ENCODE measurements around the gene HAGH. TPM values are rescaled to one million over a fixed set of nuclear protein-coding genes. Genes with fewer than 3 reads are reported as not detected.

Gene HAGH
- total and polyA plus RNA-seq, 10 of the 15 experiments (the other 5 are each of a cell fraction or from before 2014, with no cell fraction given): 2.0 to 50.1 (median 22.4) TPM

- ChIA-PET POLR2A (no interaction called here), SMC1A (ENCODE audit: uncharacterized antibody, unreplicated experiment) (no interaction called here), RAD21 (ENCODE audit: unreplicated experiment) (no interaction called here), CTCF (no interaction called here)
- no peaks in the 10 kb centered on the region for H4K20me1 ChIP-seq (ENCODE audit: control insufficient read depth, insufficient read depth)
- intact Hi-C loops (cut with micrococcal nuclease; ENCODE audit: unreplicated experiment) (no loop called here), in situ Hi-C loops (cut with MboI) (no loop called here)
- no peak overlapping the region for H3K4me3 ChIP-seq
- H3K9me3 ChIP-seq (replicated peaks; ENCODE audit: control insufficient read depth, insufficient read depth, low read length): no peaks in the 10 kb centered on the region
- no peak for TF ChIP-seq STAT1 (conservative IDR thresholded peaks at IDR 0.05)
- TF ChIP-seq POLR2AphosphoS5 (IDR thresholded peaks at IDR 0.05; ENCODE audit: low read length): peak; percentile 13; the same call in 1 of the 2 replicates
- FAIRE-seq (no peak), DNase-seq (ENCODE audit: low read depth, low spot score) (no peak), ATAC-seq (no peak)
- H3K79me2 ChIP-seq (ENCODE audit: control insufficient read depth, insufficient read depth, low read length): peaks cover 19% of the 10 kb centered on the region
- H3K4me1 ChIP-seq (ENCODE audit: control insufficient read depth, insufficient read depth, low read length): peaks cover 4% of the 10 kb centered on the region
- H3K9ac ChIP-seq (ENCODE audit: control insufficient read depth, insufficient read depth, low read length): no peak overlapping the region
- no peak overlapping the region for H3K27ac ChIP-seq (ENCODE audit: control insufficient read depth, insufficient read depth)
- no peak overlapping the region for H3K4me2 ChIP-seq (ENCODE audit: control insufficient read depth, insufficient read depth)
- H3K27me3 ChIP-seq (replicated peaks in 1 of 2; ENCODE audit: control insufficient read depth in 2 of 2, insufficient read depth in 2 of 2, low read length in 1 of 2): no peaks in the 10 kb centered on the region
- 96% methylated on average over 41 of the region's 42 CpGs for WGBS (ENCODE audit: insufficient coverage, insufficient replicate concordance, low lambda C conversion rate, missing lambda C conversion rate)
- no peak overlapping the region for H2AFZ ChIP-seq (ENCODE audit: control insufficient read depth, low read depth, low read length)
- peaks cover 0 to 27% of the 10 kb centered on the region in 2 experiments; a peak in 3 of 4 replicates for H3K36me3 ChIP-seq (ENCODE audit: control insufficient read depth in 2 of 2, insufficient read depth in 2 of 2, low read length in 1 of 2)
- no TSS peak for BruUV-seq (replicated peaks)
Measured at GRCh38 chr16:1767116-1767994, 59.3 kb downstream of the HAGH start.

DNA sequence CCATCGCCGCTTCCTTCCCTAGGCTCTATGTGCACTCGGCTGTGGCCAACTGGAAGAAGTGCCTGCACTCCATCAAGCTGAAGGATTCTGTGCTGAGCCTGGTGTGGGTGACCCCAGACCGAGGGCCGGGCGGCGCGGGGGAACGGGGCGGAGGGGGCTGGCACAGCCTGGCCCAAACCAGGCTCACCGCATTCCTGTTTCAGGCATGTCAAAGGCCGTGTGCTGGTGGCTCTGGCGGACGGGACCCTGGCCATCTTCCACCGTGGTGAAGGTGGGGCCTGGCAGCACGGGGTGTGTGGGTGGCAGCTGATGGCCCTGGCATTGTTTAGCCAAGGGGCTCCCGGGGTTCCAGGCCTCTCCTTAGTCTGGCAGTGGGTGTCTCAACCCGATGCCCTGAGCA lies 59.9 kb downstream of the HAGH start:
- DNase-seq (ENCODE audit: low read depth, low spot score) (no peak), ATAC-seq (no peak), FAIRE-seq (no peak)
- in situ Hi-C loops (cut with MboI) (no loop called here), intact Hi-C loops (cut with micrococcal nuclease; ENCODE audit: unreplicated experiment) (no loop called here)
- Histone ChIP-seq H3K27ac (ENCODE audit: control insufficient read depth, insufficient read depth) (no peak overlapping the region), H2AFZ (ENCODE audit: control insufficient read depth, low read depth, low read length) (no peak overlapping the region), H3K9ac (ENCODE audit: control insufficient read depth, insufficient read depth, low read length) (no peak overlapping the region), H3K4me2 (ENCODE audit: control insufficient read depth, insufficient read depth) (no peak overlapping the region), H3K4me3 (no peak overlapping the region), H4K20me1 (ENCODE audit: control insufficient read depth, insufficient read depth) (no peaks in the 10 kb centered on the region), H3K27me3 (replicated peaks in 1 of 2; ENCODE audit: control insufficient read depth in 2 of 2, insufficient read depth in 2 of 2, low read length in 1 of 2) (no peaks in the 10 kb centered on the region), H3K9me3 (replicated peaks; ENCODE audit: control insufficient read depth, insufficient read depth, low read length) (no peaks in the 10 kb centered on the region), H3K4me1 (ENCODE audit: control insufficient read depth, insufficient read depth, low read length) (peaks cover 4% of the 10 kb centered on the region), H3K36me3 (ENCODE audit: control insufficient read depth in 2 of 2, insufficient read depth in 2 of 2, low read length in 1 of 2) (peaks cover 0 to 27% of the 10 kb centered on the region in 2 experiments; a peak in 3 of 4 replicates), H3K79me2 (ENCODE audit: control insufficient read depth, insufficient read depth, low read length) (peaks cover 12% of the 10 kb centered on the region)
- CTCF ChIA-PET: no interaction called here
- SMC1A ChIA-PET (ENCODE audit: uncharacterized antibody, unreplicated experiment): no interaction called here
- POLR2A ChIA-PET: interaction anchor here (0.5 kb wide), 1 partner anchor 169 kb away, joined by 3 read pairs; no protein-coding TSS in a partner anchor
- no TSS peak for BruUV-seq (replicated peaks)
- TF ChIP-seq ESRRA (IDR thresholded peaks at IDR 0.05; ENCODE audit: low read length) (no peak), EGR1 (IDR thresholded peaks at IDR 0.05; ENCODE audit: borderline replicate concordance in 1 of 2, low read depth in 2 of 2, low read length in 2 of 2) (no peak), NFYA (IDR thresholded peaks at IDR 0.05; ENCODE audit: borderline replicate concordance, low read depth, low read length) (no peak), ZBED1 (IDR thresholded peaks at IDR 0.05; ENCODE audit: borderline replicate concordance) (no peak), SUPT20H (IDR thresholded peaks at IDR 0.05; ENCODE audit: borderline replicate concordance, control insufficient read depth, low read depth, low read length) (no peak)
- TF ChIP-seq, protein P1, sequence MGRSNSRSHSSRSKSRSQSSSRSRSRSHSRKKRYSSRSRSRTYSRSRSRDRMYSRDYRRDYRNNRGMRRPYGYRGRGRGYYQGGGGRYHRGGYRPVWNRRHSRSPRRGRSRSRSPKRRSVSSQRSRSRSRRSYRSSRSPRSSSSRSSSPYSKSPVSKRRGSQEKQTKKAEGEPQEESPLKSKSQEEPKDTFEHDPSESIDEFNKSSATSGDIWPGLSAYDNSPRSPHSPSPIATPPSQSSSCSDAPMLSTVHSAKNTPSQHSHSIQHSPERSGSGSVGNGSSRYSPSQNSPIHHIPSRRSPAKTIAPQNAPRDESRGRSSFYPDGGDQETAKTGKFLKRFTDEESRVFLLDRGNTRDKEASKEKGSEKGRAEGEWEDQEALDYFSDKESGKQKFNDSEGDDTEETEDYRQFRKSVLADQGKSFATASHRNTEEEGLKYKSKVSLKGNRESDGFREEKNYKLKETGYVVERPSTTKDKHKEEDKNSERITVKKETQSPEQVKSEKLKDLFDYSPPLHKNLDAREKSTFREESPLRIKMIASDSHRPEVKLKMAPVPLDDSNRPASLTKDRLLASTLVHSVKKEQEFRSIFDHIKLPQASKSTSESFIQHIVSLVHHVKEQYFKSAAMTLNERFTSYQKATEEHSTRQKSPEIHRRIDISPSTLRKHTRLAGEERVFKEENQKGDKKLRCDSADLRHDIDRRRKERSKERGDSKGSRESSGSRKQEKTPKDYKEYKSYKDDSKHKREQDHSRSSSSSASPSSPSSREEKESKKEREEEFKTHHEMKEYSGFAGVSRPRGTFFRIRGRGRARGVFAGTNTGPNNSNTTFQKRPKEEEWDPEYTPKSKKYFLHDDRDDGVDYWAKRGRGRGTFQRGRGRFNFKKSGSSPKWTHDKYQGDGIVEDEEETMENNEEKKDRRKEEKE (IDR thresholded peaks at IDR 0.05): no peak
- RAD21 ChIA-PET (ENCODE audit: unreplicated experiment): no interaction called here
- WGBS (ENCODE audit: insufficient coverage, insufficient replicate concordance, low lambda C conversion rate, missing lambda C conversion rate): 88% methylated on average over 18 of the region's 18 CpGs
